HG03095 (cell line): Measurements from ENCODE around the gene SRGAP1.
"Not testable (repeated sequence)": the region's sequence is repeated elsewhere in the genome, so short reads cannot be mapped to it uniquely, and the experiment has no call there.

Experiments
- ATAC-seq: cut with Tn5 transposase; IDR thresholded peaks from one replicate; pipeline ENCODE4 v1.9.1; 2021; ENCODE audit warnings: moderate library complexity; ENCODE audit not compliant: unreplicated experiment

SRGAP1 gene

DNA sequence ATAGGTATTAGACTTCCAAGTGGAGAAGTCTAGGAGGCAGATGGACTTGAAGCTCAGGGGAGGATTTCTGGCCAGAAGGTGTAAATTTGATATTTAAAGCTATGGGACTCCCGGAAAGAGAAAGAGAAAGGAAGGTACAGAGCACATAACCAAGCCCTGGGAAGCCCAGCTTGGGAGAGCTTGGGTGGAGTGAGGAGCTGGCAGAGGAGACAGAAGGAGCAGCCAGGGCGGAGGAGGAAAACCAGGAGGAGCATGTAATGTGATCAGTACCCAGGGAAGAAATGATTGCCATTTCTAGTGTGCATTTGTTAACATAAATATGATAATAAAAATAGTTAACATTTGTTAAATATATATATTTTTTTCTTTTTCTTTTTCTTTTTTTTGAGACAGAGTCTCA lies 310.2 kb downstream of the SRGAP1 start:
- ATAC-seq: no peak

DNA sequence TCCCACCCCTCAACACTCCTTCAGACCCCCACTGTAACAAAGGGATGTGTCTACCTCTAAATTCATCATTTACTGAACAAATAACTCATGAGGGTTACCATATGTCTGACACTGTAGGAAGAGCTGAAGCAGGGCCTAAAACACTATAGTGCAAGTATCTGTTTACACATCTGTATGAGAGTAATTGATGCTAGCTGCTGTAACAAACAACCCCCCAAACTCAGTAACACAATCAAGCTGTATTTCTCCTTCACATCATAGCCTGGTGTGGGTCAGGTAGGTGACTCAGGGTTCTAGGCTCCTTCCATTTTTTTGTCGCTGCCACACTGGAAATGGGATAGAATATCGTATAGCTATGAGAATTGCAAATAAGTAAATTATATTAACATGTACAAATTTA lies 312.6 kb downstream of the SRGAP1 start:
- ATAC-seq: no peak

DNA sequence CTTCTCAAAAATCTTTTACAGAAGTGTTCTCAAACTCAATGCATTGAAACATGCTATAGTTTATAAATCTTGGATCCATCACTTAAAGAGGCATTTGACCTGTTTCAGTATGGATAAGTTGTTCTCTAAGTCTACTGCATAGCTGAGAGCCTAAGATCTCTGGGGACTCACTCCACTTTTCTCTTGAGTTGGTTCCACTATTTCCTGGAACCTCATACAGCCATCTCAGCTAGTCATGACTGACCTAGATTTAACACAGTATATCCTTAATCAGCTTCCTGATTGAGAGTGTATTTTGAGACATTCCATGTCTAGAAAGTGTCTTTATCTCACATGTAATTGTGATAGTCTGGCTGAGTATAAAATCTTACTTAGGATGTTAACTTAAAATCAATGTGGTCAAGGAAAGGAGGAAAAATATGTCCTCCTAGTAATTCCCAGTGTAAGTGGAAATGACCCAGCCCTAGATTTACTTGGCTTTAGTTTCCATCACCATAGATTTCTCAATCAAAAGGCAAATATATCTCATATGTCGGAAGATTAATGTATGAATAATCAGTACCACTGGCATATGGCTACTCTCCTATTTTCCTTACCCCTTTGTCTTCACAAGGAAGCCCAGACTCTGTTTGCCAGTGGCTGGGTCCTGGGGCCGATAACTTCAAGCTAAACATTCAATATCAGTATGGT lies 315.7 kb downstream of the SRGAP1 start:
- no peak for ATAC-seq

DNA sequence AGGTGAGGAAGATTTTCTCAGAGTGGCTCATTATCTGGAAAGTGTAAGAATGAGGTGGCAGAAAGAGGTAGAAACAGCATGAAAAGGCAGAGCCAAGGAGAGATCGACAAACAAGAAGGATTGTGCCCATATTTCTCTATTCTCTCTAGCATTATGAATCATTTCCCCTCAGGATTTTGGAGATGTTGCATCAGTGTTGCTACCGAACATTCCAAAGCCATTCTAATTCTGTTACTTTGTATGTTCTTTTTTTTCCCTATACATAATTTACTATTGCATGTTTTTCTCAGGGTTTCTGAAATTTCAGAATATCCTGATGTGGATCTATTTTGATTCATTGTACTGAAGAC lies 316.2 kb downstream of the SRGAP1 start:
- ATAC-seq: no peak

DNA sequence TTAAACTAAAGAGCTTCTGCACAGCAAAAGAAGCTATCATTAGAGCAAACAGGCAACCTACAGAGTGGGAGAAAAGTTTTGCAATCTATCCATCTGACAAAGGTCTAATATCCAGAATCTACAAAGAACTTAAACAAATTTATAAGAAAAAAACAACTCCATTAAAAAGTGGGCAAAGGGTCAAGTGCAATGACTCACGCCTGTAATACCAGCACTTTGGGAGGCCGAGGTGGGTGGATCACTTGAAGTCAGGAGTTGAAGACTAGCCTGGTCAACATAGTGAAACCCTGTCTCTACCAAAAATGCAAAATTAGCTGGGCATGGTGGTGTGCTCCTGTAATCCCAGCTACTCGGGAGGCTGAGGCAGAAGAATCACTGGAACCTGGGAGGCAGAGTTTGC lies 322.1 kb downstream of the SRGAP1 start:
- ATAC-seq: not testable (repeated sequence)

DNA sequence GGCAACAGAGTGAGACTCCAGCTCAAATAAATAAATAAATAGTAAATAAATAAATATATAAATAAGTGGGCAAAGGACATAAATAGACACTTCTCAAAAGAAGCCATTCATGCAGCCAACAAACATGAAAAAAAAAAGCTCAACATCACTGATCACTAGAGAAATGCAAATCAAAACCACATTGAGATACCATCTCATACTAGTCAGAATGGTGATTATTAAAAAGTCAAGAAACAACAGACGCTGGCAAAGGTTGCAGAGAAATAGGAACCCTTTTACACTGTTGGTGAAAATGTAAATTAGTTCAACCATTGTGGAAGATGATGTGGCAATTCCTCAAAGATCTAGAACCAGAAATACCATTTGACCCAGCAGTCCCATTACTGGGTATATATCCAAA lies 322.5 kb downstream of the SRGAP1 start:
- not testable (repeated sequence) for ATAC-seq

DNA sequence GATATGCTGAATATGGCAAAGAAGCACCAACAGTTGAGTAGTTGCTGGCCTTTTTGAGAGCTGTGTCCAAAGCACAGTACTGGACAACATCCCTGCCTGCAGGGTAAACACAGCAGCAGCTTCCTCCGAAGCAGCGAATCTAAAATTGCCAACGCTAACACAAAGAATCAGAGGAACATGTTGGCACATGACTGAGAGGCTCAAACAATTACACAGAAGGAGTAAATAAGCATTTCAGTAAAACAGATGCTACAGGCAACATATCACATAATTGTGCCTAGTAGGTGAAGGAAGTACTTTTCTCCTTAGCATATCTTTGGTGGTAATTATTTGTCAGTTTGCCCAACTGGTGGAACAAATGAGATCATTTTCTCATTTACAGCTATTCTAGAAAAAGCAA lies 325.5 kb downstream of the SRGAP1 start:
- no peak for ATAC-seq

DNA sequence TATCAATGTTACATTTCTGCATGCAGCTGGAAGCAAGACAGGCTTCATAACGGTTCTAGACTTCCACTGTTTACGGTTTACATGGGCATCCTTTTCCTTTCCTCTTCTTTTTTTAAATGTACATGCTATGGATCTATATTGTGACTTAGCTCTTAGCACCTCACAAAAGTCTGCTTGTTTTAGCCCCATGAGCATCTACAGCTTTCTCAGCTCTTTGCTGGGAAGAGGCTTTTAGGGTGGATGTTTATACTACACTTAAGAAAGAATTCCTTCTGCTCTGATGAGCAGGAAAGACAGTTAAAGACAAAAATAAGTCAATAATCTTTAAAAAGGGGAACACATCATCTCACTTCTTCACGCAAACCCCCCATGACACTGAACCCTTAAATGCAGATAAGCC lies 326.2 kb downstream of the SRGAP1 start:
- no peak for ATAC-seq

DNA sequence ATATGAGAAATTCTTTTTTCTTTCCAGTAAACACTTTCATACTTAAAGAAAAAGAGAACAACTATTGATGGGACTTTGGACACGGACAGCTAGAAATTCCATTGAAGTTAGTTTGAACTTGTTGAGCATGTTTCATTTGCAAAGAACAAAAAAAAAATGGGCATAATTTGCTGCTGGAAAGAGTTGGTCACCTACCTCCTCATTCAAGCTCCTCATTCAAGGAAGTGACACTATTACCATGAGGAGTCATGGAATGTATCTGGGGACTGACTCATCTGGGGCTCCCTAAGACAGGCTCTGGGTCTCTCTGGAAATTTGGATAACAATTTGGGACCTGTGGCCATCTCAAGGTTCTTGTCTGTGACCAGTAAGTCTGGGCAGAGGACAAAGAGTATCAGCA lies 327.2 kb downstream of the SRGAP1 start:
- no peak for ATAC-seq

DNA sequence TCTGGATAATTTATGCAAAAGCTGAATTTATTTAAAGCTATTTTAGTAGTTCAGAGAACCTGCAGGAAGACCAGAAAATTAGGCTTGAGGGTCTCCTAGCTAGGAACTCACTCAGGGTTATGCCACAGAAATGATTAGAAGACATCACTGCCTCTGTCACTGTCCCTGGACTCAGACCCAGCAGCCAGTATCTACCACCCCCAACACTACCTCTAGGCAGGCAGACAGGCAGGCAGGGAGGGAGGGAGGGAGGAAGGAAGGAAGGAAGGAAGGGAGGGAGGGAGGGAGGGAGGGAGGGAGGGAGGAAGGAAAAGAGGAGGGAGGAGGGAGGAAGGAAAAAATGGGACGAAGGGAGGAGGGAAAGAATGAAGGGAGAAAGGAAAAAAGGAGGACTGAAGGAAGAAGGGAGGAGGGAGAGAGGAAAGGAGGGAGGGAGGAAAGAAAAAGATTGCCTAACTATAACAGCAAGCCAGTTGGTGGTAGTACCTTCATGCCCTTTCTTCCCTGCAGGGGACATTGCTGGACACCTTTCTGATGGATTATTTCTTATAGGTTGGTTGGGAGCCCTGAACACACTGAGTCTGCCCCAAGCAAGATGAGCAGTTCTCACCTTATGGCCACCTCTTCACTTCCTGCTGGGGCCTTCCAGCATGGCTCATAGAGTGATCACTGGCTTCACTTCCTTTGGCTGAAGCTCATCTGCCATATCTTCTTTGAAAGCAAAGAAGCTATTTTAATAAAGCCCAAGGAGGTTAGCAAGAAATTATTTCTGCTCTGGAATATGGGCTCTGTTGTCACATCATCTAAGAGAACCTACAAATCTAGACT lies 327.9 kb downstream of the SRGAP1 start:
- ATAC-seq: no peak

DNA sequence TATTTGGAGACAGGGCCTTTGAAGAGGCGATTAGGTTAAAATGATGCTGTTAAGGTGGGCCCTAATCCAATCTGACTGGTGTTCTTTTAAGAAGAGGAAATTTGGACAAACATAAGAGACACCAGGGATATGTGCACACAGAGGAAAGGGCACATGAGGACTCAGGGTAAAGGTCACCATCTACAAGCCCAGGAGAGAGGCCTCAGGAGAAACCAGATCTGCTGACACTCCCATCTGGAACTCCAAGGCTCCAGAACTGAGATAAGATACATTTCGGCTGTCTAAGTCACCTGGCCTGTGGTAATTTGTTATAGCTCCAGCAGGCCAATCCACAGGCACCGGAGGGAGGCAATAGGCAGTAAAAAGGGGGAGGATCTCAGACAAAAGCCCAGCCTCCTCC lies 329.0 kb downstream of the SRGAP1 start:
- ATAC-seq: no peak

DNA sequence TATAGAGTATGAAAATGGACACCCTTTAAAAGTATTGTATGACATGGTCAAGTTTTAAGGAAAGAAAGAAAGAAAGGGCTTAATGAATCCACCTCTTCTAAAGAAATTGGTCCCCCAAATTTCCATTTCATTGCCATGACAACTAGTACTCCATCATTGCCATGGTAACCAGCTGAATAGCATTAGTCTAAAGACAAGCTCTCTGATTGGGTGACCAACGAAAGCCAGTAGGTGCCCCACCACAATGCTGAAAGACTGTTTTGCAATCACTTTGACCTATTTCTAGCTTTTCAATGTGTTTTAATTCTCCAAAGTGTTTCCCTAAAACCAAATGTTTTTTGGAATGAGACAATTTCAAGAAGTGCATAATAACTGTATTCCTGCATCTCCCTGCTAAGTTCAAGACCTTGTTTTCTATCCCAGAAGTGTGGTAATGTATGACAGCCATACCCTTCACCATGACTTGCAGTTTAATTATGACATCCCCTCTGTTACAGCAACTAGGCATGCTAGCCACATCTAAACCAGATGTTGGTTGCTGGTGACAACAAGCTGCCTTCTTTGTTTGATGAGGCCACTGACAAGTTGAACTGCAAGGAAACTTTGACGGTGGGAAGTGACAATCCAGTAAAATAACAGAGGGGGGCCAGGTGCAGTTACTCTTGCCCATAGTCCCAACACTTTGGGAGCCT lies 330.9 kb downstream of the SRGAP1 start:
- ATAC-seq: no peak

DNA sequence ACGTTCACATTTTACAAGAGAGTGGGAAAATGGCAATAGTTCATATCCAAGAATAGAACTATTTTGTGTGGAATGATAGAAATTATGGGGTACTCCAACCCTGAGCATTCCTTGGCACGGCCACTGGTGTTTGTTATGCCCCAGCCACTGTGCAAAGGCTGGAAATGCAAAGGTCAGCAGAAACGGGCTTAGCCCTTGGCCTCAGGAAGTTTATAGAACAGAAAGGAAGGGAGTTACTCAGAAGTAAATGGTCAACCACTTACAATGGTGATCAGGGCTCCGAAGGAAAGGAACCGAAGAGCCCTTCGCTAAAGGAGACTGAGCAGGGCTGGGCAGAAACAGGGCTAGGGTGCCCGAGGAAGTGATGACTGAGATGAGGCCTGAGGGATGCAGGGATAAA lies 332.5 kb downstream of the SRGAP1 start:
- ATAC-seq: no peak

DNA sequence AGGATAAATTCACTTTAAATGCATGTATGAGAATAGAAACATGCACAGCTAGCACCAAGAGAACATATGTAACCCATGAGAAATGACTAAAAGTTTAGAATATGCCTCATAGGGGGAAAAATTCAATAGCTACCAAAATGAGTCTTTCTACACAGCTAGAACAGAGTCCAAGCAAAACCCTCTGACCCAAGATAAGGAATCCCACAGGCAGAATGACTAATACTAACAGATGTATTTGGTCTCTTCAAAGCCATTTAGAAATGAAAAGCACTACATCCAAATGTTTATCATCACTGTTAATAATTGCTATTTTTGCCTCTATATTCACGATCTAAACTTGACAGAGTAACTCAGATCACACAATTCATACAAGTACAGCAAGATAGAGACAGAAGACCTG lies 333.6 kb downstream of the SRGAP1 start:
- ATAC-seq: no peak

DNA sequence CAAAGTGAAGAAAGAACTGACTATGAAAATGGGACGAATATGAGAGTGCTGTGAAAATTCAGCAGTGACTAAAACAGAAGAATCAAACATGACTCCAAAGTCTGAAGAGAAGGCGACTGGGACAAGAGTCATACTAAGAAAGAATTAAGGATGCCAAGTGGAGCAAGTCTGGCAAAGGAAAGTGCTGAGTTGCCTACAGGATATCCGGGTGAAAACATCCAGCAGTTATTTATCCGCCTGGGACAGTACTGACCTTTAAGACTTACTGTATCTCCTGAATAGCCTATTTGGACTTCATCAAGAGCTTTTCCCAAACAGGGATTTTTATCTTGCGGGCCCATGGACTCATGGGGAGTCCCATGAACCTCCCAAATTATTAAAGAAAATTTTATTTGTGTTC lies 336.5 kb downstream of the SRGAP1 start:
- no peak for ATAC-seq

DNA sequence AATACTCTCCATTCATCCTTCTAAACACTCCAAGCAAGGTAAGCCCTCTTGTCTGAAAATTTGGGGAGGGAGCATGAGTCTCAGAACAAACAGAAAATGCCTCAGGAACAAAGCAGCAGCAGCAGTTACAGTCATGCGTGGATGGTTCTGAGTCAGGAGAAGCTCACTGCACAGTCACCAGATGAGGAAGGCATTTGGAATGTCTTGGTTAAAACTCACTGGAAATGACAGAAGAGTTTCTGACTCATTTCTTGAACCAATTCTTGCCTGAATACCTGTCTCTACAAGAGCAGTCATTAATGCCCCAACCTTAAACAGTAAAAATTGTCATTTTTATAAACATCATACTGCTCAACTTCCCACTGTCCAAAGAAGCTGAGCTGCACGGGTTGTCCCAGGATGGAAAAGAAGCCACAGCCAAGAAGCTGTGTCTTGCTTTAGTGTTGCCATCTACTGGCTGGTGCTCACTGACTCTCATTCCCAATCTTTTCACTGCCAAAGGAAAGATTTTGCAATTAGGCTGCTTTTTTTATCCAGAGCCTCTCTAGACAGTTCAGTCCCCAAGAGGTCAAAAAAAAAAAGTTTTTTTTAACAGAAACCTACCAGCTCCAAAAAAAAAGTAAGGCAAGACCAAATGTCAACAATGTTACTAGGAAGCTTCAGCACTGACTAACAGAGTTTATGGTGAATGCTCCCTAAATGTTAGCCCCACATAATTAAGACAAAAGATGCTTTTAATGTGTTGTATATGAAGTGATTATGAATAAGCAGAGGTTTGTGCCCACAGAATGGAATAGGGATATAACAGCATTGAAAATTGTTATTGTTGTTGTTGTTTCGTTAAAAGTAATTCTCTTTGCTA lies 337.2 kb downstream of the SRGAP1 start:
- no peak for ATAC-seq

DNA sequence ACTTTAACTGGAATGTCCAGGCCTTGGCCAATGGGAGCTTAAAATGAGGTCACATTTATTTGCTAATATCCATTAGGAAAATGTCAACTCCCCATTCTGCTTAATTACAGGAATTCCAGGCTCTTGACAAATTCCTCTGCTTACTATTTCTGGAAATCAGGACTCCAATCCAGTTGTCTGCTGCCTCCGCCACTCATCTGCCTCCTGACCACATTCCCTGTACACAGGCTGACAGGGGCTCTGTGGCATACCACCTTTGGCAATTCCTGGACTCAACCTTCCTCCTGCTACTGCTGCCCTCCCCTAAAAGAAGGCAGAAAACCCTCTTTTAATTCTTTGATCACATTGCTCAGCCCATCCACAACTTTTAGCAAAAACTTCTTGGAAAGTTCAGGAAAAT lies 339.7 kb downstream of the SRGAP1 start:
- no peak for ATAC-seq

DNA sequence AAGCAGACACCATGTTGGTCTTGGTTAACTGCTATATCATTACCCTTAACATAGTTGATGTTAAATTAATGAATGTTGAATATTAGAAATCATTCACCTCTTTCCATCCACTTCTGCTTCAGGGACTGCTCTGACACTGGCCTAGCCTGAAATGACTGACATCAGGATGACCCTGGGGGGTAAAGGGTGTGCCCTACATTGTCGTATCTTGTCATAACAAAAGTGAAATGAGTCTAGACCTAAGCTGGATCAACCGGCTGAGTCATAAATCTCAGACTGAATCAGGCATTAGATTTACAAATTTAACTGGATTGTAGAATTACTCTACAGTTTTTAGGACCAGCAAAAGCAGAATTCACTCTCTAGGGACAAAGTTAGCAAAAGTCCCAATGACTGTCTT lies 342.3 kb downstream of the SRGAP1 start:
- peak; percentile 92 for ATAC-seq

DNA sequence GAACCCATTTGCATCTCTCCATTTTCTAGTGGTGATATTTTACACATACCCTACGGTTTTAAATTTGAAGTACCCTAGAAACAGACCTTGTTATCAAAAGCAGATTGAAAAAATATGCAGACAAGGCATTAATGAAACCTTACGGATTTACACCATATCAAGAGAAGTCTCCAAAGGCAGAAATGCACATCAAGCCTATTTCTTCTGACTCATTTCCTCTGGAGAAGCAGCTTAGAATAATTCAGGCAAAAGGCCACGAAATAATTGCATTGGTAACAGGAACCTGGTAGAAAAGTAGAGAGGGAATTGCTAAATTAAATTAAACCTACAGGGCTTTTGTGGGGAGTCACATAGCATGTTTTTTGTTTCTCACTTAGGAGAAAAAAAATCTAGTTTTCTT lies 342.9 kb downstream of the SRGAP1 start:
- ATAC-seq: no peak

DNA sequence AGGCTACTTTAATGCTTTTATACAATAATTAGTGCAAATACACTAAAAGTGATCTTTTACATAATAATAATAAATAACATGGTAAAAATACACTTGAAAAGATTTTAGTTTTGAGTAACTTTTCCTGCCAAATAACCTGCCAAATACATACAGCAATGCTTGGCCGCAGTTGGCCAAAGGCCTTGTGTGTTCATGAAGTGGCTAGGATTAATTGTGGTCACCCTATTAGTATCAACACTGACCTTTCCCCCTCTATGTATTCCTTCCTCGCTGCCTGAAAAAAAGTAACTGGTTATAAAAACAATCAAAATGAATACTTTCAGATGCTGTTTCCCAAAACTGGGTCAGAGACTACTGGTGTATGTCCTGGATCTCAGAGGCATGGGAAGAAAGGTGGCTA lies 343.3 kb downstream of the SRGAP1 start:
- no peak for ATAC-seq

DNA sequence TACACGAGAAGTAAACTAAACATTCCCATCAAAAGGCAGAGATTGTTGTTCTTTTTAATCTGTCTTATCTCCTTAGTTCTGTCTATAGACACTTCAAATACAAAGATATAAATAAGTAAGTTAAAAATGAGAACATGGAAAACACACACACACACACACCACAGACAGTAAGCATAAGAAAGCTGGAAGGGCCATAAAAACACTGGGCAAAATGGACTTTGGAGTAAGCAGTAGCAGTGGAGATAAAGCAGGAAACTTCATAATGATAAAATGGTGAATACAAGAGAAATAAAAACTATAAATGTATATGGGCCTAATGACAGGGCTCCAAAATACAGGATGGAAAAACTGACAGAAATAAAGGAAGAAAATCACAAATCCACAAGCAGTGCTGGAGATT lies 345.0 kb downstream of the SRGAP1 start:
- no peak for ATAC-seq
